Mucosa of descending colon (tissue), 3 donors: Measurements from ENCODE around the gene ABCG5. TPM values are rescaled to one million over a fixed set of nuclear protein-coding genes. Genes with fewer than 3 reads are reported as not detected.

Experiments used
- ATAC-seq: fragments of 200-7000 bp; cut with Tn5 transposase; one replicate; pipeline ENCODE4 v1.9.1; 2020; ENCODE audit warnings: mild to moderate bottlenecking, moderate library complexity
- DNase-seq, 3 donors: peaks; one replicate each; pipeline ENCODE4 v3.0.0-alpha.2; 2020
- H3K36me3 ChIP-seq: fragments of 200-600 bp; one replicate; pipeline ENCODE4 v1.8.0; 2021; ENCODE audit warnings: low read depth, mild to moderate bottlenecking
- H3K4me1 ChIP-seq: fragments of 200-600 bp; one replicate; pipeline ENCODE4 v1.8.0; 2021; ENCODE audit warnings: low read depth, mild to moderate bottlenecking
- H3K4me3 ChIP-seq: fragments of 200-600 bp; one replicate; pipeline ENCODE4 v1.8.0; 2021; ENCODE audit warnings: mild to moderate bottlenecking
- H3K9me3 ChIP-seq: fragments of 200-600 bp; one replicate; pipeline ENCODE4 v1.8.0; 2021; ENCODE audit warnings: mild to moderate bottlenecking
- intact Hi-C, 2 donors: fragments of 100-400 bp; cut with DNase I in 1 of 2; cut with micrococcal nuclease in 1 of 2; formaldehyde crosslinking; loops; one replicate each; pipeline versions ENCODE4 v1.11.0 to v1.11.1; 2022; cut with DNase I, micrococcal nuclease
- total RNA-seq, 3 donors: library from RNA; stranded (reverse); fragmentation: NEBNext Ultra II Directional in 2 of 3; extraction: Animal tissue kit (Norgen Biotek cat#: 25700) in 2 of 3; gene quantifications; one replicate each; pipeline versions ENCODE4 v1.2.1 to v1.2.4, GENCODE V29; 2021 to 2023
- TF ChIP-seq, protein P1 (sequence below): fragments of 200-600 bp; IDR thresholded peaks from one replicate; pipeline ENCODE4 v1.8.0; 2022; ENCODE audit warnings: antibody characterized with exemption, mild to moderate bottlenecking
- donor health status: DM: no; HTN: no; CAD: no; lungs with moderate emphysema.
- donor health status: DM: no; HTN: no; CAD: no.
- donor health status: DM: no; HTN: yes; CAD: no.

Gene ABCG5
- total RNA-seq, 3 donors from 2014 or later: 0.22 TPM; not detected in 2

DNA sequence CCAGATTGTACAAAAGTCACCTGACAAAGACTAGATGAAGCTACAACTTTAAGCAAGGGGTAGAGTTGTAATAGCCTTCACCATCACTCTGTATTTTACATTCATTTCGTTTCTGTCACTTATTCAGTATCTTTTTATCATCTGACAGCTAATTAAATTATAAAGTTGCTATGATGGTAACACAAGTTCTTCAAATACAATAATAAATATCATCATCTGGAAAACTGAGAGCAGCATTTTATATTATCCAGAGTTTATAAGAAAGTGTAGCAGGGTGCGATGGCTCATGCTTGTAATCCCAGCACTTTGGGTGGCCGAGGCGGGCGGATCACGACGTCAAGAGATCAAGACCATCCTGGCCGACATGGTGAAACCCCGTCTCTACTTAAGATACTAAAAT lies 43.7 kb downstream of the ABCG5 start:
- ATAC-seq (no peak), DNase-seq (no peak)
- intact Hi-C loops: no loop called here
- TF ChIP-seq, protein P1, sequence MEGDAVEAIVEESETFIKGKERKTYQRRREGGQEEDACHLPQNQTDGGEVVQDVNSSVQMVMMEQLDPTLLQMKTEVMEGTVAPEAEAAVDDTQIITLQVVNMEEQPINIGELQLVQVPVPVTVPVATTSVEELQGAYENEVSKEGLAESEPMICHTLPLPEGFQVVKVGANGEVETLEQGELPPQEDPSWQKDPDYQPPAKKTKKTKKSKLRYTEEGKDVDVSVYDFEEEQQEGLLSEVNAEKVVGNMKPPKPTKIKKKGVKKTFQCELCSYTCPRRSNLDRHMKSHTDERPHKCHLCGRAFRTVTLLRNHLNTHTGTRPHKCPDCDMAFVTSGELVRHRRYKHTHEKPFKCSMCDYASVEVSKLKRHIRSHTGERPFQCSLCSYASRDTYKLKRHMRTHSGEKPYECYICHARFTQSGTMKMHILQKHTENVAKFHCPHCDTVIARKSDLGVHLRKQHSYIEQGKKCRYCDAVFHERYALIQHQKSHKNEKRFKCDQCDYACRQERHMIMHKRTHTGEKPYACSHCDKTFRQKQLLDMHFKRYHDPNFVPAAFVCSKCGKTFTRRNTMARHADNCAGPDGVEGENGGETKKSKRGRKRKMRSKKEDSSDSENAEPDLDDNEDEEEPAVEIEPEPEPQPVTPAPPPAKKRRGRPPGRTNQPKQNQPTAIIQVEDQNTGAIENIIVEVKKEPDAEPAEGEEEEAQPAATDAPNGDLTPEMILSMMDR: no peak
- no peaks in the 10 kb centered on the region for H3K9me3 ChIP-seq
- H3K4me3 ChIP-seq: no peak overlapping the region
- peaks cover 4% of the 10 kb centered on the region for H3K4me1 ChIP-seq
- no peaks in the 10 kb centered on the region for H3K36me3 ChIP-seq

DNA sequence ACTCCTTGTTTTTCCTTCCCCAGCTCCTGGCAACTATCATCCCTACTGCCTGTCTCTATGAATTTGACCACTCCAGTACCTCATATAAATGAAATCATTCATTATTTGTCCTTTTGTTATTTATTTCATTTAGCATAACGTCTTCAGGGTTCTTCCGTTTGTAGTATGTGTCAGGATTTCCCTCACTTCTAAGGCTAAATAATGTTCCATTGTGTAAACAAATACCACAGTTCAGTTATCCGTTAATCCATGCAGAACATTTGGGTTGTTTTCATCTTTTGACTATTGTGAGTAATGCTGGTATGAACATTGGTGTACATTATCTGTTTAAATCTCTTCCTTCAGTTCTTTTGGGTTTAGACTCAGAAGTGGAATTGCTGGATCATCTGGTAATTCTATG lies 46.0 kb downstream of the ABCG5 start:
- H3K9me3 ChIP-seq: no peaks in the 10 kb centered on the region
- DNase-seq (no peak), ATAC-seq (no peak)
- H3K36me3 ChIP-seq: no peaks in the 10 kb centered on the region
- intact Hi-C loops: no loop called here
- H3K4me3 ChIP-seq: no peak overlapping the region
- TF ChIP-seq, protein P1: no peak
- peaks cover 4% of the 10 kb centered on the region for H3K4me1 ChIP-seq

- DNase-seq: no peak
- Histone ChIP-seq H3K4me1 (peaks cover 4% of the 10 kb centered on the region), H3K9me3 (no peaks in the 10 kb centered on the region), H3K36me3 (no peaks in the 10 kb centered on the region), H3K4me3 (no peak overlapping the region)
- intact Hi-C loops: no loop called here
- TF ChIP-seq, protein P1: no peak
- ATAC-seq: peak; percentile 67
Observed at GRCh38 chr2:43791035-43791765, 47.4 kb downstream of the ABCG5 start.

DNA sequence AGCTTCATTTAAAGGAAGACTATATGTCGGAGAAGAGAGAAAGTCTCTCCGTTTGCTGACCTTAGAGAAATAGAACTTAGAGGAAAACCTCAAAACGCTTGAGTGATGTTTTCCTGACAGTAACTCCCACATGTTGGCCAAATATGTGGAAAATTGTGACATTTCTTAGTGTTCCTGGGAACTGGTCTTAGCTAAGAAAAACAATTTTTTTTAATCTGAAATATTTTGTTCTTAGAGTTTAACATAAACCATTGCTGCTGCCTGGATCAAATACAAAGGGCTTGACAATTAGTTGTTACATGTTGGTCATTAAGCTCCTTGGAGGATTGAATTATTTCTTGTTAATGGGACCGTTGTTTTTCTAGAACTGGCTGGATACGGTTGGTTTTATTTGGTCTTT lies 48.5 kb downstream of the ABCG5 start:
- TF ChIP-seq, protein P1: no peak
- peaks cover 4% of the 10 kb centered on the region for H3K4me1 ChIP-seq
- no peaks in the 10 kb centered on the region for H3K9me3 ChIP-seq
- intact Hi-C loops: no loop called here
- no peaks in the 10 kb centered on the region for H3K36me3 ChIP-seq
- H3K4me3 ChIP-seq: no peak overlapping the region
- no peak for ATAC-seq
- no peak for DNase-seq

DNA sequence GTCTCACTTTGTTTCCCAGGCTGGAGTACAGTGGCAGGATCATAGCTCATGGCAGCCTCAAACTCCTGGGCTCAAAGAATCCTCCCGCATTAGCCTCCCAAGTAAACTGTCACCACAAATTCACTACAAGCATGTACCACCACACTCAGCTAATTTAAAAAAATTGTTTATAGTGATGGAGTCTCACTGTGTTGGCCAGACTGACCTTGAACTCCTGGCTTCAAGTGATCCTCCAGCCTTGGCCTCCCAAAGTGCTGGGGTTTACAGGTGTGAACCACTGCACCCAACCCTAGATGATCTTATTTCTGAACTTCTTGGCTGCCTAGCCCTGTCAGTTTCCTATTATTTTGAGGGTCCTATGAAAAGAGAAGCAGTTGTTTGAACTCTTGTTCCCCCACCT lies 50.0 kb downstream of the ABCG5 start:
- TF ChIP-seq, protein P1: no peak
- DNase-seq (no peak), ATAC-seq (no peak)
- Histone ChIP-seq H3K9me3 (no peaks in the 10 kb centered on the region), H3K4me3 (no peak overlapping the region), H3K4me1 (peaks cover 4% of the 10 kb centered on the region), H3K36me3 (no peaks in the 10 kb centered on the region)
- intact Hi-C loops: no loop called here

DNA sequence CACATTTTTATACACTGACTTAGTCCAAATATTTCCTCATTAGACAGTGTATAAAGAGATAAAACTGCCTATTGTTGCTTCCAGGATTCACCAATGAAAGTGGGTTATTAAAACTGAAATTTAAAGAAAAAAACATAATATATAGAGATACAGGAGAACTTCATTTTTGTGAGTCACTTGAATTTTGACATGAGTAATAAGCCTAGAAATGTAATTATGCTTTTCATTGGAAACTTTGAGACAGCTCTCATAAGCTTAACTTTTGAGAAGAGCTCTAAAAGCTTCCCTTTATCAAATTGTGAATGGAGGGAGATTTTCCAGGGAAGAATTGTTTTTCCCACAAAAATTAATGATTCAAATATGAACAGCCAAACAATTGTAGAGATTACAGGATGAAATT lies 50.7 kb downstream of the ABCG5 start:
- peaks cover 4% of the 10 kb centered on the region for H3K4me1 ChIP-seq
- ATAC-seq (no peak), DNase-seq (no peak)
- H3K9me3 ChIP-seq: no peaks in the 10 kb centered on the region
- intact Hi-C loops: no loop called here
- no peaks in the 10 kb centered on the region for H3K36me3 ChIP-seq
- TF ChIP-seq, protein P1: no peak
- no peak overlapping the region for H3K4me3 ChIP-seq
